Central memory CD4-positive, alpha-beta T cell (primary cell): ENCODE measurements around the gene TPMT.
A peak's percentile ranks its signal among the peaks of the same experiment; 100 is the strongest.
"Not testable (repeated sequence)": the region's sequence is repeated elsewhere in the genome, so short reads cannot be mapped to it uniquely, and the experiment has no call there.

Source experiments
- DNase-seq: peaks from one replicate; pipeline ENCODE4 v3.0.0; 2022

The TPMT gene

GRCh38 chr6:18155150-18155863 is 430 bp upstream of the TPMT start, which contains the start of gene KDM1B:
TSS of gene KDM1B (plus strand) at chr6:18155422. CDS start at chr6:18159896, 4,474 bp downstream.
- peak; percentile 99 for DNase-seq

- DNase-seq: no peak
Measured at GRCh38 chr6:18153311-18153703, 1.6 kb downstream of the TPMT start.

- no peak for DNase-seq
Measured at GRCh38 chr6:18151801-18152200, 3.1 kb downstream of the TPMT start.

- not testable (repeated sequence) for DNase-seq
Measured at GRCh38 chr6:18151391-18151790, 3.5 kb downstream of the TPMT start.

- no peak for DNase-seq
Measured at GRCh38 chr6:18148304-18149025, 6.4 kb downstream of the TPMT start.

GRCh38 chr6:18147616-18148015 is 7.3 kb downstream of the TPMT start:
- no peak for DNase-seq

- DNase-seq: no peak
Measured at GRCh38 chr6:18147160-18147559, 7.7 kb downstream of the TPMT start.

GRCh38 chr6:18142591-18142861 is 12.4 kb downstream of the TPMT start:
- no peak for DNase-seq

GRCh38 chr6:18141805-18142590 is 12.9 kb downstream of the TPMT start:
- no peak for DNase-seq

GRCh38 chr6:18139935-18140621 is 14.8 kb downstream of the TPMT start:
- no peak for DNase-seq

- DNase-seq: no peak
Measured at GRCh38 chr6:18138906-18139305, 16.0 kb downstream of the TPMT start.

- no peak for DNase-seq
Measured at GRCh38 chr6:18136260-18136659, 18.6 kb downstream of the TPMT start.

GRCh38 chr6:18135171-18135570 is 19.7 kb downstream of the TPMT start:
- no peak for DNase-seq

GRCh38 chr6:18132346-18132745 is 22.5 kb downstream of the TPMT start:
- DNase-seq: no peak

GRCh38 chr6:18126121-18126520 is 28.8 kb downstream of the TPMT start:
- no peak for DNase-seq

GRCh38 chr6:18122128-18123093 is 32.5 kb downstream of the TPMT start, which contains the start of gene NHLRC1:
TSS of gene NHLRC1 (minus strand) at chr6:18122677. CDS start at chr6:18122606, 71 bp downstream.
- DNase-seq: peak; percentile 62

GRCh38 chr6:18121580-18122127 is 33.2 kb downstream of the TPMT start:
- DNase-seq: no peak

- DNase-seq: no peak
Measured at GRCh38 chr6:18119236-18119635, 35.6 kb downstream of the TPMT start.

- no peak for DNase-seq
Measured at GRCh38 chr6:18118330-18118729, 36.5 kb downstream of the TPMT start.

GRCh38 chr6:18117136-18117535 is 37.7 kb downstream of the TPMT start:
- no peak for DNase-seq

- peak; percentile 1 for DNase-seq
Measured at GRCh38 chr6:18115356-18115755, 39.5 kb downstream of the TPMT start.
